SK-N-SH (cell line): Measurements from ENCODE around the gene CLDN18. TPM values are rescaled to one million over a fixed set of nuclear protein-coding genes. Genes with fewer than 3 reads are reported as not detected.

Experiments used
- CTCF ChIA-PET: fragments of 300-600, 350-600 bp; formaldehyde crosslinking; extraction: SDS; loops from one replicate; lab custom pipeline; 2021; lab: Yijun Ruan, JAX
- POLR2A ChIA-PET: fragments of 350-600 bp; sonication (Branson Sonifier 250); formaldehyde crosslinking; extraction: SDS; loops from one replicate; lab custom pipeline; 2020; ENCODE audit warnings: antibody characterized with exemption, inconsistent platforms; lab: Yijun Ruan, JAX
- DNase-seq: peaks from one replicate; pipeline ENCODE4 v3.0.0; 2012
- H2AFZ ChIP-seq: fragments of 200-600 bp; sonication (generic); 2 replicates; pipeline ENCODE4 v1.8.1; 2016; ENCODE audit warnings: antibody characterized with exemption, mild to moderate bottlenecking, low read depth
- H3F3A ChIP-seq: fragments of 200-600 bp; sonication (generic); replicated peaks from 2 replicates; pipeline ENCODE3; 2016; ENCODE audit warnings: antibody characterized with exemption, mild to moderate bottlenecking; ENCODE audit not compliant: insufficient read depth
- H3K27ac ChIP-seq, 2 experiments: fragments of 200-500 bp in 1 of 2; fragments of 200-600 bp in 1 of 2; sonication (Bioruptor generic) in 1 of 2; sonication (generic), shearing (Covaris generic) in 1 of 2; 2 replicates each; pipeline versions ENCODE4 v1.5.1 to v1.6.1; 2014 to 2016; ENCODE audit warnings: low read depth in 2 of 2, inconsistent platforms in 1 of 2, low read length in 1 of 2, mild to moderate bottlenecking in 1 of 2, mixed read lengths in 1 of 2
- H3K27me3 ChIP-seq: fragments of 200-600 bp; sonication (generic), shearing (Covaris generic); 2 replicates; pipeline ENCODE4 v1.6.1; 2016; ENCODE audit warnings: mixed run types; ENCODE audit not compliant: insufficient read depth
- H3K36me3 ChIP-seq, 2 experiments: fragments of 200-500 bp in 1 of 2; fragments of 200-600 bp in 1 of 2; sonication (Bioruptor generic) in 1 of 2; sonication (generic) in 1 of 2; replicated peaks in 1 of 2; 2 replicates each; pipeline versions ENCODE3 to v1.5.1; 2014 to 2016; ENCODE audit warnings: low read length in 1 of 2, mild to moderate bottlenecking in 1 of 2; ENCODE audit not compliant: insufficient read depth in 2 of 2, control insufficient read depth in 1 of 2
- H3K4me1 ChIP-seq, 2 experiments: fragments of 200-500 bp in 1 of 2; fragments of 200-600 bp in 1 of 2; sonication (Bioruptor generic) in 1 of 2; sonication (generic), shearing (Covaris generic) in 1 of 2; 2 replicates each; pipeline versions ENCODE4 v1.5.1 to v1.6.1; 2014 to 2016; ENCODE audit warnings: low read depth in 1 of 2, low read length in 1 of 2, mixed run types in 1 of 2; ENCODE audit not compliant: insufficient read depth in 2 of 2, control insufficient read depth in 1 of 2
- H3K4me2 ChIP-seq: fragments of 200-600 bp; sonication (generic), shearing (Covaris generic); 2 replicates; pipeline ENCODE4 v1.6.1; 2017; ENCODE audit warnings: mixed run types
- H3K4me3 ChIP-seq, 2 experiments: fragments of 200-500 bp in 1 of 2; fragments of 200-600 bp in 1 of 2; sonication (Bioruptor generic) in 1 of 2; sonication (generic), shearing (Covaris generic) in 1 of 2; 2 replicates each; pipeline versions ENCODE4 v1.5.1 to v1.8.1; 2014 to 2016; ENCODE audit warnings: low read depth in 2 of 2, inconsistent platforms in 1 of 2, low read length in 1 of 2, mild to moderate bottlenecking in 1 of 2, mixed read lengths in 1 of 2, moderate library complexity in 1 of 2
- H3K79me2 ChIP-seq: fragments of 200-600 bp; sonication (generic); 2 replicates; pipeline ENCODE4 v1.8.1; 2017; ENCODE audit warnings: mild to moderate bottlenecking; ENCODE audit not compliant: insufficient read depth
- H3K9ac ChIP-seq: fragments of 200-600 bp; sonication (generic); 2 replicates; pipeline ENCODE4 v1.6.1; 2017; ENCODE audit warnings: mixed run types
- H3K9me2 ChIP-seq: fragments of 200-600 bp; sonication (generic); 2 replicates; pipeline ENCODE4 v1.6.1; 2017; ENCODE audit warnings: mixed run types
- H3K9me3 ChIP-seq: fragments of 200-600 bp; sonication (generic); 2 replicates; pipeline ENCODE4 v1.6.1; 2017; ENCODE audit warnings: mixed run types, mild to moderate bottlenecking, moderate library complexity
- H4K20me1 ChIP-seq: fragments of 200-600 bp; sonication (generic); 2 replicates; pipeline ENCODE4 v1.6.1; 2017; ENCODE audit warnings: mild to moderate bottlenecking, mixed run types; ENCODE audit not compliant: insufficient read depth
- CHD2 ChIP-seq: fragments of 150-350 bp; IDR thresholded peaks from 2 replicates; pipeline ENCODE4 v1.6.1; 2018; ENCODE audit warnings: low read length; ENCODE audit not compliant: partially characterized antibody
- EP300 ChIP-seq, 2 experiments: IDR thresholded peaks; 2 replicates each; pipeline versions ENCODE4 v1.4.0 to v1.6.1; 2012; ENCODE audit warnings: borderline replicate concordance in 1 of 2, low read depth in 1 of 2, low read length in 1 of 2
- FOSL2 ChIP-seq: IDR thresholded peaks from 2 replicates; pipeline ENCODE4 v1.4.0; 2012; ENCODE audit warnings: low read depth, mild to moderate bottlenecking, moderate library complexity, borderline replicate concordance
- FOXM1 ChIP-seq: IDR thresholded peaks from 2 replicates; pipeline ENCODE4 v1.4.0; 2012; ENCODE audit warnings: low read depth, mild to moderate bottlenecking
- GABPA ChIP-seq: IDR thresholded peaks from 2 replicates; pipeline ENCODE4 v1.4.0; 2012; ENCODE audit warnings: low read depth, mild to moderate bottlenecking
- IRF3 ChIP-seq: fragments of 150-350 bp; IDR thresholded peaks from 2 replicates; pipeline ENCODE4 v1.6.1; 2016; ENCODE audit warnings: mild to moderate bottlenecking, low read depth, low read length
- MXI1 ChIP-seq: IDR thresholded peaks from 2 replicates; pipeline ENCODE4 v1.6.1; 2012; ENCODE audit warnings: mild to moderate bottlenecking, low read depth, low read length, improper control_type of control experiment
- NFIC ChIP-seq: IDR thresholded peaks from 2 replicates; pipeline ENCODE4 v1.4.0; 2012; ENCODE audit warnings: borderline replicate concordance
- NRF1 ChIP-seq: IDR thresholded peaks from 2 replicates; pipeline ENCODE4 v1.6.1; 2012; ENCODE audit warnings: low read depth, mild to moderate bottlenecking, low read length
- POLR2AphosphoS5 ChIP-seq: IDR thresholded peaks from 2 replicates; pipeline ENCODE4 v1.6.1; 2012; ENCODE audit warnings: low read depth, low read length
- RFX5 ChIP-seq: IDR thresholded peaks from 2 replicates; pipeline ENCODE4 v1.6.1; 2012; ENCODE audit warnings: mild to moderate bottlenecking, improper control_type of control experiment, low read length
- RXRA ChIP-seq: IDR thresholded peaks from 2 replicates; pipeline ENCODE4 v1.4.0; 2012; ENCODE audit warnings: low read depth, mild to moderate bottlenecking, borderline replicate concordance
- TAF1 ChIP-seq: IDR thresholded peaks from 2 replicates; pipeline ENCODE4 v1.6.1; 2012; ENCODE audit warnings: low read depth, mild to moderate bottlenecking, low read length, moderate library complexity, borderline replicate concordance
- TCF12 ChIP-seq: IDR thresholded peaks from 2 replicates; pipeline ENCODE4 v1.4.0; 2012
- WGBS: methylation state at CpG from one replicate; pipeline ENCODE4 v1.1.6; 2017; ENCODE audit warnings: low lambda C conversion rate; 5-methylcytosine and 5-hydroxymethylcytosine counted together
- polyA plus RNA-seq, 3 experiments: library from polyadenylated mRNA; depleted of rRNA; stranded (reverse); fragments of >200 nt; gene quantifications; 2 replicates each; pipeline ENCODE4 v1.2.3, GENCODE V29; 2012
- TF ChIP-seq, protein P1 (sequence below): IDR thresholded peaks from 2 replicates; pipeline ENCODE4 v1.6.1; 2012; ENCODE audit warnings: mild to moderate bottlenecking, low read depth, low read length, moderate library complexity
- TF ChIP-seq, protein P2 (sequence below): fragments of 200-600 bp; sonication (generic); IDR thresholded peaks from 2 replicates; pipeline ENCODE4 v1.6.1; 2017; ENCODE audit warnings: antibody characterized with exemption, mild to moderate bottlenecking, moderate library complexity

Gene CLDN18
- not detected in 2 replicates for polyA plus RNA-seq (2012; rRNA removed)
- polyA plus RNA-seq (2012; cell fraction: cytosol; rRNA removed) = not detected in 2 replicates
- polyA plus RNA-seq (2012; cell fraction: nucleus; rRNA removed) = not detected in 2 replicates

GRCh38 chr3:138009476-138010272 lies at the start of gene CLDN18:
CLDN18 (plus strand) TSS chr3:138010165; CDS start chr3:138010226, 61 bp downstream.
- Histone ChIP-seq H3K9ac (no peak within 1 kb of the TSS), H3K79me2 (no peaks in the 10 kb centered on the region), H3K27me3 (no peaks in the 10 kb centered on the region), H3K9me3 (no peaks in the 10 kb centered on the region), H4K20me1 (no peaks in the 10 kb centered on the region), H3K36me3 (no peaks in the 10 kb centered on the region), H2AFZ (no peak within 1 kb of the TSS), H3K4me2 (no peak within 1 kb of the TSS), H3K4me3 (no peak within 1 kb of the TSS), H3K9me2 (no peaks in the 10 kb centered on the region), H3K27ac (no peak within 1 kb of the TSS), H3K4me1 (no peaks in the 10 kb centered on the region), H3F3A (no peaks in the 10 kb centered on the region)
- TF ChIP-seq POLR2AphosphoS5 (no peak), NRF1 (no peak), TAF1 (no peak), MXI1 (no peak), TCF12 (no peak), GABPA (no peak), NFIC (no peak), FOSL2 (no peak), FOXM1 (no peak), RFX5 (no peak), CHD2 (no peak), RXRA (no peak), EP300 (IDR thresholded peaks at IDR 0.05; ENCODE audit: borderline replicate concordance in 1 of 2, low read depth in 1 of 2, low read length in 1 of 2) (no peak), IRF3 (no peak)
- TF ChIP-seq, protein P1, sequence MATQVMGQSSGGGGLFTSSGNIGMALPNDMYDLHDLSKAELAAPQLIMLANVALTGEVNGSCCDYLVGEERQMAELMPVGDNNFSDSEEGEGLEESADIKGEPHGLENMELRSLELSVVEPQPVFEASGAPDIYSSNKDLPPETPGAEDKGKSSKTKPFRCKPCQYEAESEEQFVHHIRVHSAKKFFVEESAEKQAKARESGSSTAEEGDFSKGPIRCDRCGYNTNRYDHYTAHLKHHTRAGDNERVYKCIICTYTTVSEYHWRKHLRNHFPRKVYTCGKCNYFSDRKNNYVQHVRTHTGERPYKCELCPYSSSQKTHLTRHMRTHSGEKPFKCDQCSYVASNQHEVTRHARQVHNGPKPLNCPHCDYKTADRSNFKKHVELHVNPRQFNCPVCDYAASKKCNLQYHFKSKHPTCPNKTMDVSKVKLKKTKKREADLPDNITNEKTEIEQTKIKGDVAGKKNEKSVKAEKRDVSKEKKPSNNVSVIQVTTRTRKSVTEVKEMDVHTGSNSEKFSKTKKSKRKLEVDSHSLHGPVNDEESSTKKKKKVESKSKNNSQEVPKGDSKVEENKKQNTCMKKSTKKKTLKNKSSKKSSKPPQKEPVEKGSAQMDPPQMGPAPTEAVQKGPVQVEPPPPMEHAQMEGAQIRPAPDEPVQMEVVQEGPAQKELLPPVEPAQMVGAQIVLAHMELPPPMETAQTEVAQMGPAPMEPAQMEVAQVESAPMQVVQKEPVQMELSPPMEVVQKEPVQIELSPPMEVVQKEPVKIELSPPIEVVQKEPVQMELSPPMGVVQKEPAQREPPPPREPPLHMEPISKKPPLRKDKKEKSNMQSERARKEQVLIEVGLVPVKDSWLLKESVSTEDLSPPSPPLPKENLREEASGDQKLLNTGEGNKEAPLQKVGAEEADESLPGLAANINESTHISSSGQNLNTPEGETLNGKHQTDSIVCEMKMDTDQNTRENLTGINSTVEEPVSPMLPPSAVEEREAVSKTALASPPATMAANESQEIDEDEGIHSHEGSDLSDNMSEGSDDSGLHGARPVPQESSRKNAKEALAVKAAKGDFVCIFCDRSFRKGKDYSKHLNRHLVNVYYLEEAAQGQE = no peak
- TF ChIP-seq, protein P2, sequence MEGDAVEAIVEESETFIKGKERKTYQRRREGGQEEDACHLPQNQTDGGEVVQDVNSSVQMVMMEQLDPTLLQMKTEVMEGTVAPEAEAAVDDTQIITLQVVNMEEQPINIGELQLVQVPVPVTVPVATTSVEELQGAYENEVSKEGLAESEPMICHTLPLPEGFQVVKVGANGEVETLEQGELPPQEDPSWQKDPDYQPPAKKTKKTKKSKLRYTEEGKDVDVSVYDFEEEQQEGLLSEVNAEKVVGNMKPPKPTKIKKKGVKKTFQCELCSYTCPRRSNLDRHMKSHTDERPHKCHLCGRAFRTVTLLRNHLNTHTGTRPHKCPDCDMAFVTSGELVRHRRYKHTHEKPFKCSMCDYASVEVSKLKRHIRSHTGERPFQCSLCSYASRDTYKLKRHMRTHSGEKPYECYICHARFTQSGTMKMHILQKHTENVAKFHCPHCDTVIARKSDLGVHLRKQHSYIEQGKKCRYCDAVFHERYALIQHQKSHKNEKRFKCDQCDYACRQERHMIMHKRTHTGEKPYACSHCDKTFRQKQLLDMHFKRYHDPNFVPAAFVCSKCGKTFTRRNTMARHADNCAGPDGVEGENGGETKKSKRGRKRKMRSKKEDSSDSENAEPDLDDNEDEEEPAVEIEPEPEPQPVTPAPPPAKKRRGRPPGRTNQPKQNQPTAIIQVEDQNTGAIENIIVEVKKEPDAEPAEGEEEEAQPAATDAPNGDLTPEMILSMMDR = no peak
- POLR2A ChIA-PET = no interaction called here
- WGBS = 90% methylated on average over 22 of the region's 30 CpGs
- CTCF ChIA-PET = interaction anchor here (1.9 kb wide), 1 partner anchor 39 kb away, joined by 5 read pairs; no protein-coding TSS in a partner anchor
- DNase-seq = no peak
